Natural killer cell treated with Interleukin-12 subunit alpha and Interleukin-12 subunit beta and Interleukin-15 and Interleukin-18, amount 100 ng/mL, for 72 hours (primary cell): Measurements from ENCODE around the gene MBD3L1. TPM values are rescaled to one million over a fixed set of nuclear protein-coding genes. Genes with fewer than 3 reads are reported as not detected.

ENCODE experiments used
- total RNA-seq, 2 donors: library from RNA; stranded (reverse); gene quantifications; one replicate each; pipeline ENCODE4 v1.2.3, GENCODE V29; 2022

MBD3L1 gene
- total RNA-seq, 2 donors from 2014 or later = not detected

Other genes with a start within 250 kb of the MBD3L1 start
- 10 to 100 TPM in 1 of 2 donors, 1 to 10 TPM in 1; 8.2 to 11.3 TPM for gene ADAMTS10, start 221.7 kb upstream of the MBD3L1 start, total RNA-seq
- gene NFILZ, start 201.7 kb upstream of the MBD3L1 start, total RNA-seq = not detected
- not detected for gene ACTL9, start 133.6 kb upstream of the MBD3L1 start, total RNA-seq
- gene OR2Z1, start 110.7 kb upstream of the MBD3L1 start, total RNA-seq = not detected
- gene ZNF558, start 73 bp upstream of the MBD3L1 start, total RNA-seq = 10 to 100 TPM; 19.2 to 23.1 TPM
- gene MUC16, start 178.0 kb downstream of the MBD3L1 start, total RNA-seq = under 1 TPM in 1 of 2 donors, not detected in 1; 0.03 TPM